B cell (primary cell): ENCODE results near the gene LRRC45. TPM values are rescaled to one million over a fixed set of nuclear protein-coding genes. Genes with fewer than 3 reads are reported as not detected.
A peak's percentile ranks its signal among the peaks of the same experiment; 100 is the strongest.

Source experiments
- ATAC-seq: fragments of 200-7000 bp; cut with Tn5 transposase; one replicate; pipeline ENCODE4 v1.10.0; 2021; ENCODE audit warnings: low read depth, mild to moderate bottlenecking, moderate number of reproducible peaks, moderate library complexity
- CTCF ChIA-PET: fragments of 350-600 bp; sonication (Branson Sonifier 250); formaldehyde crosslinking; loops from one replicate; lab custom pipeline; 2021; ENCODE audit warnings: antibody characterized with exemption, inconsistent platforms; lab: Charles Lee
- POLR2A ChIA-PET: fragments of 350-600 bp; sonication (Branson Sonifier 250); formaldehyde crosslinking; loops from one replicate; lab custom pipeline; 2021; ENCODE audit warnings: antibody characterized with exemption; lab: Charles Lee
- DNase-seq: peaks from one replicate; pipeline ENCODE4 v3.0.0; 2013
- H2AFZ ChIP-seq: 2 replicates; pipeline ENCODE4 v1.6.1; 2012; ENCODE audit warnings: mild to moderate bottlenecking, low read depth, low read length; ENCODE audit not compliant: insufficient read depth, poor library complexity, severe bottlenecking
- H3K27ac ChIP-seq, 2 donors: 1 replicate in 1 of 2; 2 replicates in 1 of 2; pipeline ENCODE4 v1.5.1; 2012 to 2013; ENCODE audit warnings: low read length in 2 of 2, mild to moderate bottlenecking in 2 of 2, moderate library complexity in 1 of 2
- H3K27me3 ChIP-seq, 4 experiments: fragments of 200-600 bp in 1 of 4; sonication (generic) in 1 of 4; replicated peaks in 1 of 4; 1 replicate in 2 of 4; 2 replicates in 2 of 4; pipeline versions ENCODE4 v1.6.1 to v1.7.0; 2013 to 2016; ENCODE audit warnings: low read length in 3 of 4, mild to moderate bottlenecking in 2 of 4, mixed read lengths in 1 of 4, moderate library complexity in 1 of 4; ENCODE audit not compliant: insufficient read depth in 4 of 4, control insufficient read depth in 3 of 4; ENCODE audit errors: control extremely low read depth in 1 of 4
- H3K36me3 ChIP-seq, 2 experiments: replicated peaks in 1 of 2; 1 replicate in 1 of 2; 2 replicates in 1 of 2; pipeline versions ENCODE4 v1.6.1 to v1.7.1; 2013; ENCODE audit warnings: low read length in 1 of 2; ENCODE audit not compliant: insufficient read depth in 2 of 2, control insufficient read depth in 1 of 2; ENCODE audit errors: control extremely low read depth in 1 of 2, extremely low read depth in 1 of 2
- H3K4me1 ChIP-seq, 2 donors: fragments of 200-600 bp in 1 of 2; sonication (generic) in 1 of 2; 1 replicate in 1 of 2; 2 replicates in 1 of 2; pipeline versions ENCODE4 v1.5.1 to v1.6.1; 2013 to 2017; ENCODE audit warnings: low read length in 2 of 2; ENCODE audit not compliant: control insufficient read depth in 2 of 2, insufficient read depth in 2 of 2
- H3K4me2 ChIP-seq: replicated peaks from 2 replicates; pipeline ENCODE3; 2012; ENCODE audit warnings: mild to moderate bottlenecking, low read depth, low read length; ENCODE audit not compliant: poor library complexity, severe bottlenecking
- H3K4me3 ChIP-seq, 5 experiments: fragments of 200-600 bp in 1 of 5; sonication (generic) in 1 of 5; 1 replicate in 3 of 5; 2 replicates in 2 of 5; pipeline versions ENCODE4 v1.5.1 to v1.7.0; 2011 to 2016; ENCODE audit warnings: low read length in 4 of 5, mild to moderate bottlenecking in 4 of 5, low read depth in 2 of 5, control low read depth in 1 of 5, moderate library complexity in 1 of 5; ENCODE audit not compliant: insufficient read depth in 1 of 5; ENCODE audit errors: control extremely low read depth in 1 of 5, extremely low read depth in 1 of 5
- H3K79me2 ChIP-seq: fragments of 200-600 bp; sonication (generic); one replicate; pipeline ENCODE4 v1.6.0; 2016; ENCODE audit warnings: low read length; ENCODE audit not compliant: control insufficient read depth, insufficient read depth
- H3K9ac ChIP-seq: fragments of 200-600 bp; sonication (generic); 2 replicates; pipeline ENCODE4 v1.6.1; 2017; ENCODE audit warnings: mild to moderate bottlenecking, low read length, moderate library complexity
- H3K9me3 ChIP-seq, 3 donors: one replicate each; pipeline versions ENCODE4 v1.6.1 to v1.7.1; 2013; ENCODE audit warnings: low read length in 2 of 3; ENCODE audit not compliant: control insufficient read depth in 2 of 3, insufficient read depth in 1 of 3; ENCODE audit errors: control extremely low read depth in 1 of 3
- H4K20me1 ChIP-seq: 2 replicates; pipeline ENCODE4 v1.6.0; 2012; ENCODE audit warnings: mild to moderate bottlenecking, low read length; ENCODE audit not compliant: insufficient read depth, control insufficient read depth, poor library complexity, severe bottlenecking
- H3K27ac Mint-ChIP-seq: one replicate; pipeline ENCODE4 v1.8.0; 2021; ENCODE audit warnings: mixed read lengths
- H3K27me3 Mint-ChIP-seq: one replicate; pipeline ENCODE4 v1.8.0; 2021; ENCODE audit warnings: mixed read lengths
- H3K4me1 Mint-ChIP-seq: one replicate; pipeline ENCODE4 v1.8.0; 2021; ENCODE audit warnings: mixed read lengths
- H3K4me3 Mint-ChIP-seq: one replicate; pipeline ENCODE4 v1.8.0; 2021; ENCODE audit warnings: mixed read lengths
- H3K9me3 Mint-ChIP-seq: one replicate; pipeline ENCODE4 v1.8.0; 2022; ENCODE audit warnings: mixed read lengths; ENCODE audit not compliant: insufficient read depth
- CTCF ChIP-seq: fragments of 200-600 bp; IDR thresholded peaks from one replicate; pipeline ENCODE4 v1.8.0; 2022; ENCODE audit warnings: antibody characterized with exemption, mild to moderate bottlenecking
- EZH2 ChIP-seq: IDR thresholded peaks from 2 replicates; pipeline ENCODE4 v1.6.1; 2012; ENCODE audit warnings: borderline replicate concordance, low read depth, mild to moderate bottlenecking, moderate library complexity, low read length; ENCODE audit not compliant: insufficient read depth, poor library complexity, severe bottlenecking
- WGBS: methylation state at CpG from one replicate; pipeline ENCODE4 v1.1.5; 2013; ENCODE audit warnings: missing lambda C conversion rate; ENCODE audit not compliant: insufficient coverage; 5-methylcytosine and 5-hydroxymethylcytosine counted together
- intact Hi-C: fragments of 100-400 bp; cut with micrococcal nuclease; formaldehyde crosslinking; loops from one replicate; pipeline ENCODE4 v1.10.0; 2022
- polyA plus RNA-seq: library from polyadenylated mRNA; depleted of rRNA; stranded (reverse); fragments of >200 nt; gene quantifications from 2 replicates; pipeline ENCODE4 v1.2.3, GENCODE V29; 2012
- total RNA-seq, 2 donors: library from RNA; stranded (reverse); fragments of 120-200 nt in 1 of 2; gene quantifications; 1 replicate in 1 of 2; 2 replicates in 1 of 2; pipeline versions ENCODE4 v1.2.3 to v1.2.4, GENCODE V29; 2013 to 2022

LRRC45 gene
- total and polyA plus RNA-seq, 2 donors (not counting 1 experiment from before 2014, with no cell fraction given) = 19.4 to 19.6 TPM

GRCh38 chr17:82063424-82064415 lies 40.6 kb downstream of the LRRC45 start:
- intact Hi-C loops = no loop called here
- POLR2A ChIA-PET = interaction anchor here (0.6 kb wide), 1 partner anchor 11 kb away, joined by 3 read pairs; no protein-coding TSS in a partner anchor
- ATAC-seq = no peak
- H3K27me3 Mint-ChIP-seq = no peaks in the 10 kb centered on the region
- no peak overlapping the region for H3K9ac ChIP-seq
- no peak overlapping the region for H2AFZ ChIP-seq
- H3K79me2 ChIP-seq = peaks cover 12% of the 10 kb centered on the region
- no peaks in the 10 kb centered on the region for H3K9me3 ChIP-seq
- no peak for DNase-seq
- CTCF ChIA-PET = interaction anchor here (1.1 kb wide), 1 partner anchor 26 kb away, joined by 4 read pairs; the partner anchor contains the start of gene DCXR
- peak overlapping the region in 1 of 5 experiments; percentile 76 for H3K4me3 ChIP-seq
- no peaks in the 10 kb centered on the region for H3K27me3 ChIP-seq
- H3K27ac Mint-ChIP-seq = peak overlapping the region; percentile 53
- 94% methylated on average over 18 of the region's 20 CpGs for WGBS
- H3K4me2 ChIP-seq = peak overlapping the region; percentile 85
- peaks cover 16 to 26% of the 10 kb centered on the region in 2 donors for H3K4me1 ChIP-seq
- peaks cover 15% of the 10 kb centered on the region for H3K4me1 Mint-ChIP-seq
- no peak overlapping the region for H3K27ac ChIP-seq
- TF ChIP-seq CTCF (no peak), EZH2 (no peak)
- peak overlapping the region; percentile 69 for H3K4me3 Mint-ChIP-seq
- H4K20me1 ChIP-seq = peaks cover 8% of the 10 kb centered on the region
- H3K36me3 ChIP-seq = peaks cover 0 to 29% of the 10 kb centered on the region in 2 experiments
- H3K9me3 Mint-ChIP-seq = no peaks in the 10 kb centered on the region
